Measurements from ENCODE around the gene PIK3R1.

DNA sequence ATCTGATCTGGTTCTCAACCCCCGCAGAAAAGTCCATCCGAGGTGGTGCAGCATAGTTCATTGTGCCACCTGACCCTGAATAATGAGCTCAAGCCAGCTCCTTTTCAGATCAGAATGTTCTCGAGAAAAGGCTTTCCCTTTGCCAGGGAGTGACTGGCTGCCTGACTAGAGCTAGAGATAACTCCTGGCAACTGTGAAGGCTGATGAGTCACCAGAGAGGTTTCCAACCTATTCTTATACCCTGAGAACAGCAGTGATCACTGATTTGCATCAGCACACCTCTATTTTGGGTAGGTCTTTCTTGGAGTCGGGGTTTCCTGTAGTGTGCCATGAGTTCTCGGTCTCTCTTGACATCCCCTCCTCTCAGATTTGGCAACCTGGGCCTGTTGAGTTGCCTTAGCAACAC lies 127.9 kb downstream of the PIK3R1 start:
- TF ChIP-seq POLR2A (IDR thresholded peaks at IDR 0.05): no peak
- TF ChIP-seq, protein P1, sequence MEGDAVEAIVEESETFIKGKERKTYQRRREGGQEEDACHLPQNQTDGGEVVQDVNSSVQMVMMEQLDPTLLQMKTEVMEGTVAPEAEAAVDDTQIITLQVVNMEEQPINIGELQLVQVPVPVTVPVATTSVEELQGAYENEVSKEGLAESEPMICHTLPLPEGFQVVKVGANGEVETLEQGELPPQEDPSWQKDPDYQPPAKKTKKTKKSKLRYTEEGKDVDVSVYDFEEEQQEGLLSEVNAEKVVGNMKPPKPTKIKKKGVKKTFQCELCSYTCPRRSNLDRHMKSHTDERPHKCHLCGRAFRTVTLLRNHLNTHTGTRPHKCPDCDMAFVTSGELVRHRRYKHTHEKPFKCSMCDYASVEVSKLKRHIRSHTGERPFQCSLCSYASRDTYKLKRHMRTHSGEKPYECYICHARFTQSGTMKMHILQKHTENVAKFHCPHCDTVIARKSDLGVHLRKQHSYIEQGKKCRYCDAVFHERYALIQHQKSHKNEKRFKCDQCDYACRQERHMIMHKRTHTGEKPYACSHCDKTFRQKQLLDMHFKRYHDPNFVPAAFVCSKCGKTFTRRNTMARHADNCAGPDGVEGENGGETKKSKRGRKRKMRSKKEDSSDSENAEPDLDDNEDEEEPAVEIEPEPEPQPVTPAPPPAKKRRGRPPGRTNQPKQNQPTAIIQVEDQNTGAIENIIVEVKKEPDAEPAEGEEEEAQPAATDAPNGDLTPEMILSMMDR (IDR thresholded peaks at IDR 0.05): no peak

Data from body of pancreas (tissue), 4 donors.